C4-2B (cell line): ENCODE measurements around the gene OTOA.

Experiments used
- ZFX ChIP-seq: fragments of 450-650 bp; IDR thresholded peaks from 2 replicates; pipeline ENCODE4 v1.6.1; 2017
- TF ChIP-seq, protein P1 (sequence below): fragments of 450-650 bp; conservative IDR thresholded peaks from 2 replicates; pipeline ENCODE4 v1.5.1; 2017; ENCODE audit warnings: mild to moderate bottlenecking

DNA sequence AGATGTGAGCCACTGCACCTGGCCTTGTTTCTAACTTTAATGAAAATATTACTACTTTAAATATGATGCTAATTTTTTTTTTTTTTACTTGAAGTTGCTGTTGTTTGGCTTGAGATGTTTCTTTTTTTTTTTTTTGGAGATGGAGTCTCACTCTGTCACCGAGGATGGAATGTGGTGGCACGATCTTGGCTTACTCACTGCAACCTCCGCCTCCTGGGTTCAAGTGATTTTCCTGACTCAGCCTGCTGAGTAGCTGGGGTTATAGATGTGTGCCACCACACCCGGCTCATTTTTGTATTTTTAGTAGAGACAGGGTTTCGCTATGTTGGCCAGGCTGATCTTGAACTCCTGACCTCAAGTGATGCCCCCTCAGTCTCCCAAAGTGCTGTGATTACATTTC lies 35.0 kb upstream of the OTOA start:
- TF ChIP-seq, protein P1, sequence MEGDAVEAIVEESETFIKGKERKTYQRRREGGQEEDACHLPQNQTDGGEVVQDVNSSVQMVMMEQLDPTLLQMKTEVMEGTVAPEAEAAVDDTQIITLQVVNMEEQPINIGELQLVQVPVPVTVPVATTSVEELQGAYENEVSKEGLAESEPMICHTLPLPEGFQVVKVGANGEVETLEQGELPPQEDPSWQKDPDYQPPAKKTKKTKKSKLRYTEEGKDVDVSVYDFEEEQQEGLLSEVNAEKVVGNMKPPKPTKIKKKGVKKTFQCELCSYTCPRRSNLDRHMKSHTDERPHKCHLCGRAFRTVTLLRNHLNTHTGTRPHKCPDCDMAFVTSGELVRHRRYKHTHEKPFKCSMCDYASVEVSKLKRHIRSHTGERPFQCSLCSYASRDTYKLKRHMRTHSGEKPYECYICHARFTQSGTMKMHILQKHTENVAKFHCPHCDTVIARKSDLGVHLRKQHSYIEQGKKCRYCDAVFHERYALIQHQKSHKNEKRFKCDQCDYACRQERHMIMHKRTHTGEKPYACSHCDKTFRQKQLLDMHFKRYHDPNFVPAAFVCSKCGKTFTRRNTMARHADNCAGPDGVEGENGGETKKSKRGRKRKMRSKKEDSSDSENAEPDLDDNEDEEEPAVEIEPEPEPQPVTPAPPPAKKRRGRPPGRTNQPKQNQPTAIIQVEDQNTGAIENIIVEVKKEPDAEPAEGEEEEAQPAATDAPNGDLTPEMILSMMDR = no peak
- TF ChIP-seq ZFX = no peak
